Measurements from ENCODE around the gene MORN4.
"Not testable (repeated sequence)": the region's sequence is repeated elsewhere in the genome, so short reads cannot be mapped to it uniquely, and the experiment has no call there.

Gene MORN4

DNA sequence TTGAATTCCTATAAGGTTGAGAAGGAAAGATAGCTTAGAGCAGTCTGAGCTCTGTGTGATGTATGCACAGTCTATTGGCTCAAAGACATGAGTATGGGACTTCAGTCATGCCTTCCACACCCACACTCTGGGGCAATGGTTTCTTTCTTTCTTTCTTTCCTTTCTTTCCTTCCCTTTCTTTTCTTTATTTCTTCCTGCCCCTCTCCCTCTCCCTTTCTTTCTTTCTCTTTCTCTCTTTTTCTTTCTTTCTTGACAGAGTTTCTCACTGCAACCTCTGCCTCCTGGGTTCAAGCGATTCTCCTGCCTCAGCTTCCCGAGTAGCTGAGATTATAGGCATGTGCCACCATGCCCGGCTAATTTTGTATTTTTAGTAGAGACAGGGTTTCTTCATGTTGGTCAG, 5.8 kb upstream of the MORN4 start:
- not testable (repeated sequence) for H2AK5ac ChIP-seq (ENCODE audit: low read depth, low read length); H3K23ac ChIP-seq (ENCODE audit: low read depth, low read length, poor library complexity); H3K9ac ChIP-seq (ENCODE audit: low read depth, low read length, poor library complexity); H3K79me1 ChIP-seq (ENCODE audit: low read depth, low read length); H2BK15ac ChIP-seq (ENCODE audit: low read length); H3K4me2 ChIP-seq (ENCODE audit: insufficient read depth, low read length, poor library complexity, severe bottlenecking); H3K27ac ChIP-seq (replicated peaks; ENCODE audit: low read length); H3K27me3 ChIP-seq (ENCODE audit: control insufficient read depth in 3 of 3, insufficient read depth in 3 of 3, low read depth in 1 of 3, low read length in 3 of 3); H2BK12ac ChIP-seq (ENCODE audit: low read length); H3K4me3 ChIP-seq (ENCODE audit: low read length in 2 of 2); H2BK120ac ChIP-seq (ENCODE audit: low read depth, low read length); H2BK5ac ChIP-seq (ENCODE audit: low read length); H4K91ac ChIP-seq (ENCODE audit: low read depth, low read length, poor library complexity); DNase-seq (ENCODE audit: low spot score); H3K9me3 ChIP-seq (replicated peaks in 1 of 2; ENCODE audit: control insufficient read depth in 2 of 2, insufficient read depth in 1 of 2, low read depth in 1 of 2, low read length in 2 of 2); H3K4ac ChIP-seq (ENCODE audit: low read length); H3K14ac ChIP-seq (ENCODE audit: low read length); H2AFZ ChIP-seq (ENCODE audit: low read length); H3K4me1 ChIP-seq (ENCODE audit: control insufficient read depth in 2 of 2, insufficient read depth in 1 of 2, low read depth in 1 of 2, low read length in 2 of 2); H4K8ac ChIP-seq (ENCODE audit: low read depth, low read length); H3K18ac ChIP-seq (ENCODE audit: low read length)
- peaks cover 2 to 12% of the 10 kb centered on the region in 2 donors for H3K36me3 ChIP-seq (replicated peaks in 1 of 2; ENCODE audit: control insufficient read depth in 2 of 2, insufficient read depth in 2 of 2, low read length in 2 of 2)
- WGBS, 2 donors (ENCODE audit: extremely low coverage in 2 of 2, insufficient read length in 2 of 2, insufficient replicate concordance in 1 of 2): no CpG with 5 or more reads among the region's 3 CpGs

DNA sequence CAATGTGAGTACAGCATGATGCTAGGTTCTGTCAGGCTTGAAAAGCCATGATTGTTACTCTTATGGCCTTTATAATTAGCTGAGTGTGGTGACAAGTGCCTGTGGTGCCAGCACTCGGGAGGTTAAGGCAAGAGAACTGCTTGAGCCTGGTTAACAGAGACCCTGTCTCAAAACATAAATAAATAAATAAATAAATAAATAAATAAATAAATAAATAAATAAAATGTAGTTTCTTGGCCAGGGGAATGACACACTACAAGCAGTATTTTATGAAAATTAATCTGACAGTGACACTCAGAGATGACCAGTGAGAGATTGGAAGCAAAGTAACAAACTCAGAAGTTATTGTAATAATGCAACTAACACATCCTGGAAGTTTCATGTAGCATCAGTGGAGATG, 2.3 kb upstream of the MORN4 start:
- no peak overlapping the region for H2AFZ ChIP-seq (ENCODE audit: low read length)
- no peak overlapping the region for H4K91ac ChIP-seq (ENCODE audit: low read depth, low read length, poor library complexity)
- H4K8ac ChIP-seq (ENCODE audit: low read depth, low read length): no peak overlapping the region
- no CpG with 5 or more reads among the region's 1 CpG for WGBS, 2 donors (ENCODE audit: extremely low coverage in 2 of 2, insufficient read length in 2 of 2, insufficient replicate concordance in 1 of 2)
- no peak overlapping the region for H3K27ac ChIP-seq (replicated peaks; ENCODE audit: low read length)
- H3K4me1 ChIP-seq (ENCODE audit: control insufficient read depth in 2 of 2, insufficient read depth in 1 of 2, low read depth in 1 of 2, low read length in 2 of 2): peaks cover 0 to 7% of the 10 kb centered on the region in 2 donors
- H2BK15ac ChIP-seq (ENCODE audit: low read length): no peak overlapping the region
- no peak overlapping the region for H2BK12ac ChIP-seq (ENCODE audit: low read length)
- no peak overlapping the region for H3K4me3 ChIP-seq (ENCODE audit: low read length in 2 of 2)
- no peak for DNase-seq (ENCODE audit: low spot score)
- H3K9me3 ChIP-seq (replicated peaks in 1 of 2; ENCODE audit: control insufficient read depth in 2 of 2, insufficient read depth in 1 of 2, low read depth in 1 of 2, low read length in 2 of 2): no peaks in the 10 kb centered on the region
- no peak overlapping the region for H2AK5ac ChIP-seq (ENCODE audit: low read depth, low read length)
- no peak overlapping the region for H3K4me2 ChIP-seq (ENCODE audit: insufficient read depth, low read length, poor library complexity, severe bottlenecking)
- H2BK120ac ChIP-seq (ENCODE audit: low read depth, low read length): no peak overlapping the region
- no peak overlapping the region for H3K18ac ChIP-seq (ENCODE audit: low read length)
- no peak overlapping the region for H3K4ac ChIP-seq (ENCODE audit: low read length)
- no peak overlapping the region for H3K14ac ChIP-seq (ENCODE audit: low read length)
- no peaks in the 10 kb centered on the region for H3K79me1 ChIP-seq (ENCODE audit: low read depth, low read length)
- no peak overlapping the region for H3K9ac ChIP-seq (ENCODE audit: low read depth, low read length, poor library complexity)
- H3K27me3 ChIP-seq (ENCODE audit: control insufficient read depth in 3 of 3, insufficient read depth in 3 of 3, low read depth in 1 of 3, low read length in 3 of 3): no peaks in the 10 kb centered on the region
- peaks cover 0 to under 1% of the 10 kb centered on the region in 2 donors for H3K36me3 ChIP-seq (replicated peaks in 1 of 2; ENCODE audit: control insufficient read depth in 2 of 2, insufficient read depth in 2 of 2, low read length in 2 of 2)
- no peak overlapping the region for H2BK5ac ChIP-seq (ENCODE audit: low read length)
- H3K23ac ChIP-seq (ENCODE audit: low read depth, low read length, poor library complexity): no peak overlapping the region

DNA sequence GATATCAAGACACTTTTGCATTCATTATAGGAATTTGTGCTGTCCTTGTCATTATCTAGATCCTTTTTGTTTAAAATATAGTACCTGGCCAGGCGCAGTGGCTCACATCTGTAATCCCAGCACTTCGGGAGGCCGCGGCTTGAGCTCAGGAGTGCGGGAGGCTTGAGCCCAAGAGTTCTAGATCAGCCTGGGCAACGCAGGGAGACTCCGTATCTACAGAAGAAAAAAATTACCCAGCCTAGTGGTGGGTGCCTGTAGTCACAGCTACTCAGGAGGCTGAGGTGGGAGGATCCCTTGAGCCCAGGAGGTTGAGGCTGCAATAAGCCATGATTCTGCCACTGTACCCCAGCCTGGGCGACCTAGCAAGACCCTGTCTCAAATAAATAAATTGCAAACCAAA, 621 bp upstream of the MORN4 start:
- H2BK120ac ChIP-seq (ENCODE audit: low read depth, low read length): no peak overlapping the region
- no peak overlapping the region for H3K18ac ChIP-seq (ENCODE audit: low read length)
- H3K4me3 ChIP-seq (ENCODE audit: low read length in 2 of 2): peak overlapping the region in 1 of 2 donors; percentile 93
- H2BK12ac ChIP-seq (ENCODE audit: low read length): no peak overlapping the region
- no peaks in the 10 kb centered on the region for H3K27me3 ChIP-seq (ENCODE audit: control insufficient read depth in 3 of 3, insufficient read depth in 3 of 3, low read depth in 1 of 3, low read length in 3 of 3)
- peak overlapping the region; percentile 51 for H3K27ac ChIP-seq (replicated peaks; ENCODE audit: low read length)
- no peak overlapping the region for H4K91ac ChIP-seq (ENCODE audit: low read depth, low read length, poor library complexity)
- H3K4me1 ChIP-seq (ENCODE audit: control insufficient read depth in 2 of 2, insufficient read depth in 1 of 2, low read depth in 1 of 2, low read length in 2 of 2): peaks cover 0 to 7% of the 10 kb centered on the region in 2 donors
- H3K79me1 ChIP-seq (ENCODE audit: low read depth, low read length): no peaks in the 10 kb centered on the region
- H2BK15ac ChIP-seq (ENCODE audit: low read length): peak overlapping the region; percentile 53
- peak overlapping the region; percentile 77 for H2BK5ac ChIP-seq (ENCODE audit: low read length)
- no peak overlapping the region for H3K14ac ChIP-seq (ENCODE audit: low read length)
- H3K4ac ChIP-seq (ENCODE audit: low read length): no peak overlapping the region
- H4K8ac ChIP-seq (ENCODE audit: low read depth, low read length): no peak overlapping the region
- peak overlapping the region; percentile 99 for H2AFZ ChIP-seq (ENCODE audit: low read length)
- no peaks in the 10 kb centered on the region for H3K9me3 ChIP-seq (replicated peaks in 1 of 2; ENCODE audit: control insufficient read depth in 2 of 2, insufficient read depth in 1 of 2, low read depth in 1 of 2, low read length in 2 of 2)
- no CpG with 5 or more reads among the region's 8 CpGs for WGBS, 2 donors (ENCODE audit: extremely low coverage in 2 of 2, insufficient read length in 2 of 2, insufficient replicate concordance in 1 of 2)
- no peak overlapping the region for H2AK5ac ChIP-seq (ENCODE audit: low read depth, low read length)
- H3K36me3 ChIP-seq (replicated peaks in 1 of 2; ENCODE audit: control insufficient read depth in 2 of 2, insufficient read depth in 2 of 2, low read length in 2 of 2): peaks cover 2 to 8% of the 10 kb centered on the region in 2 donors
- H3K4me2 ChIP-seq (ENCODE audit: insufficient read depth, low read length, poor library complexity, severe bottlenecking): peak overlapping the region; percentile 54
- DNase-seq (ENCODE audit: low spot score): no peak
- no peak overlapping the region for H3K23ac ChIP-seq (ENCODE audit: low read depth, low read length, poor library complexity)
- no peak overlapping the region for H3K9ac ChIP-seq (ENCODE audit: low read depth, low read length, poor library complexity)

DNA sequence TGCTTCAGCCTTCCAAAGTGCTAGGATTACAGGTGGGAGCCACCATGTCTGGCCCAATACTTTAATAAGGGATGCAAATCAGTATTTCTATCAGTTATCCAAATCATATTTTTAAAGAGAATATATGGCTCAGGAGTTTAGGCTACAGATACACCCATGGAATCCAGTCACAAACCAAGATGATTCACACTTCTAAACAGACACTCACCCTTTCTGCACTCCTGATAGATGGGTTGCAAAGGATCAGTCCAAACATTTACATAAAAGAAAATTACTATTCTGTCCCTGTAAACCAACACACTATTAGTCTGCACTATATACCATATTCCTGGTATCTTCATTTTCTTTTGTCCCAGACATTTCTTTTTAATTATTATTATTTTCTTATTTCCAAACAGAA, 2.2 kb downstream of the MORN4 start:
- H3K4ac ChIP-seq (ENCODE audit: low read length): no peak overlapping the region
- H2AFZ ChIP-seq (ENCODE audit: low read length): no peak overlapping the region
- no peak overlapping the region for H4K8ac ChIP-seq (ENCODE audit: low read depth, low read length)
- H3K4me1 ChIP-seq (ENCODE audit: control insufficient read depth in 2 of 2, insufficient read depth in 1 of 2, low read depth in 1 of 2, low read length in 2 of 2): peaks cover 0 to 7% of the 10 kb centered on the region in 2 donors
- H3K79me1 ChIP-seq (ENCODE audit: low read depth, low read length): no peaks in the 10 kb centered on the region
- no peaks in the 10 kb centered on the region for H3K9me3 ChIP-seq (replicated peaks in 1 of 2; ENCODE audit: control insufficient read depth in 2 of 2, insufficient read depth in 1 of 2, low read depth in 1 of 2, low read length in 2 of 2)
- no peak overlapping the region for H3K9ac ChIP-seq (ENCODE audit: low read depth, low read length, poor library complexity)
- H3K4me3 ChIP-seq (ENCODE audit: low read length in 2 of 2): no peak overlapping the region
- H2BK12ac ChIP-seq (ENCODE audit: low read length): no peak overlapping the region
- no peak overlapping the region for H3K27ac ChIP-seq (replicated peaks; ENCODE audit: low read length)
- H3K18ac ChIP-seq (ENCODE audit: low read length): no peak overlapping the region
- H3K4me2 ChIP-seq (ENCODE audit: insufficient read depth, low read length, poor library complexity, severe bottlenecking): no peak overlapping the region
- peaks cover 2 to 8% of the 10 kb centered on the region in 2 donors for H3K36me3 ChIP-seq (replicated peaks in 1 of 2; ENCODE audit: control insufficient read depth in 2 of 2, insufficient read depth in 2 of 2, low read length in 2 of 2)
- H3K23ac ChIP-seq (ENCODE audit: low read depth, low read length, poor library complexity): no peak overlapping the region
- no peak overlapping the region for H2BK15ac ChIP-seq (ENCODE audit: low read length)
- H2AK5ac ChIP-seq (ENCODE audit: low read depth, low read length): no peak overlapping the region
- no peak overlapping the region for H4K91ac ChIP-seq (ENCODE audit: low read depth, low read length, poor library complexity)
- no peak overlapping the region for H2BK5ac ChIP-seq (ENCODE audit: low read length)
- no peak for DNase-seq (ENCODE audit: low spot score)
- H3K14ac ChIP-seq (ENCODE audit: low read length): no peak overlapping the region
- H3K27me3 ChIP-seq (ENCODE audit: control insufficient read depth in 3 of 3, insufficient read depth in 3 of 3, low read depth in 1 of 3, low read length in 3 of 3): no peaks in the 10 kb centered on the region
- H2BK120ac ChIP-seq (ENCODE audit: low read depth, low read length): no peak overlapping the region

Measured in neuronal stem cell (in vitro differentiated cells).